AML-193 (cell line): Measurements from ENCODE around the gene RANBP3.
"Not testable (repeated sequence)": the region's sequence is repeated elsewhere in the genome, so short reads cannot be mapped to it uniquely, and the experiment has no call there.

Experiments
- DNase-seq, 2 experiments: peaks; one replicate each; lab custom pipeline; 2025; lab: John Stamatoyannopoulos, UW

Gene RANBP3

DNA sequence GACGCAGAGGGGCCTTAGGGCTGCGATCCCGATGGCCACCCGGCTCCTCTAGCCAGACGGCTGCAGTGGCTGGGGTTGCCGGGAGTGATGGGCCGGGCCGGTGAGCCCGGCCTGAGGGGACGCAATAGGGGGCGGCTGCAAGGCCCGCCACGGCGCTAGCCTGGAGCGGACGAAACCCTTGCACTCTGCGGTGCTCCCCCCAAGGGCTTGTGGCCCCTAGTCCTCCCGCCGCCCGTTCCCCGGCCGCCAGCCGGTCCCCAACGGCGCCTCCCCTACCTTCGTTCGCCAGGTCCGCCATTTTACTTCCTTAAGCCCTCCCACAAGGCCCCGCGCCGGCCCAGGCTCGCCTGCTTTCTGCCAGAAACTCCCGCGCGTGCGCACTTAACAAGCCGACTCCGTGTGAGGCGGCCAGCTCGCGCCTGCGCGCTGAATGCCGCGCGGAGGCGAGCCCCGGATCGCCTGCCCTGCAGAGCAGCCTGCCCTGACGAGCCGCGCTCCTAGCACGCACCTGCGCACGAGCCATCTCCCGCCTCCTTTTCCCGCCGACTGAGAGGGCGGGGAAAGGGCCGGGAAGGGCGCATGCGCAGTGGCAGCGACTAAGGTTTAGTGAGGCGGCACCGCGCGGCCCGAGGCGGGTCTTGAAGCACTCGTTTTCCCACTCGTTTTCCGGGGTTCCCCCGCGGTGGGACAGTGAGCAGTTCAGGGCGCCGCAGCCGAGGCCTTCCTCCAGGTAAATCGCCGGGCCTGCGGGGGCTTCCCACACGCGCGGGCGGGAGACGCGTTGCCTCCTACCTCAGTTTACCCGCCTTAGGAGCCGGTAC lies at the start of gene RANBP3:
Gene RANBP3 (minus strand): TSS at position 356 of the 821 bp plus-strand sequence. CDS start 58 bp downstream, at position 298.
- peak; percentile 98 to 99 for DNase-seq

- no peak for DNase-seq
Measured at GRCh38 chr19:6026390-6027227, 48.7 kb upstream of the RANBP3 start.

DNA sequence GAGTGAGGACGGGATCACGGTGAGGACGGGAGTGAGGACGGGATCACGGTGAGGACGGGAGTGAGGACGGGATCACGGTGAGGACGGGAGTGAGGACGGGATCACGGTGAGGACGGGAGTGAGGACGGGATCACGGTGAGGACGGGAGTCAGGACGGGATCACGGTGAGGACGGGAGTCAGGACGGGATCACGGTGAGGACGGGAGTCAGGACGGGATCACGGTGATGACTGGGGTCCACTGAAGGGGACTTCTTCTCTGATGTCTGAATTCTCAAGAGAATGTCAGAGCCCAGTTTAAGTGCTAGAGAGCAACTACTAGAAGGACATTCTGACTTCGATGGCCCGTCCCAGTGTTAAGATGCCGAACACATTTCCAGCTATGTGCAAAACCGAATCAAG lies 46.8 kb upstream of the RANBP3 start:
- DNase-seq = not testable (repeated sequence)

- no peak for DNase-seq
Measured at GRCh38 chr19:6023936-6024335, 46.0 kb upstream of the RANBP3 start.

DNA sequence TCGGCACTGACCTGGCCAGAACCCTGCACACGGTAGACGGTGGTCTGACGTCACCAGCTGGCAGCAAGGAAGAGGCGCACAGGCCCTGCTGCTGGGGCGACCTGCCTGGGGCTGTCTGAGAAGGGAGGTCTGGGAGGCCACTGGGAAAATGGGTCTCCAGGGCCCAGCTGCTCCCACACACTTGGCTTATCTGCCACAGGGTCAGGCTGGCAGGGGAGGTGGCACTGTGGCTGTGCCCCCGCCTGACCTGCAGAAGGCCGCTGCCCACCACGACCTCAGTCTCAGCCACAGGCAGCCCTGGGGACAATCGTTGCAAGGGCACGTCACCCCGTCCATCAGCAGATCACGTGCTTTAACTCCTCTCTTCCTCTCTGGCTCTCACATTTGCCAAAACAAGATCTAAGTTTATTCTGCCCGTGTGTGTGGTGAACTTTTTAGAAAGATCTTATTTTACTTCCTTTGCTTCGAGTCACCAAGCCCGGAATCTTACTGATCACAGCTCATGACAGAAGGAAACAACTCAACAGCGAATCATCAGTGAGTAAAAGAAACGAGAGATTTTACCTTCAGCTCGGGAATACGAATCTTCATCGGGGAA lies 45.2 kb upstream of the RANBP3 start:
- no peak for DNase-seq

DNA sequence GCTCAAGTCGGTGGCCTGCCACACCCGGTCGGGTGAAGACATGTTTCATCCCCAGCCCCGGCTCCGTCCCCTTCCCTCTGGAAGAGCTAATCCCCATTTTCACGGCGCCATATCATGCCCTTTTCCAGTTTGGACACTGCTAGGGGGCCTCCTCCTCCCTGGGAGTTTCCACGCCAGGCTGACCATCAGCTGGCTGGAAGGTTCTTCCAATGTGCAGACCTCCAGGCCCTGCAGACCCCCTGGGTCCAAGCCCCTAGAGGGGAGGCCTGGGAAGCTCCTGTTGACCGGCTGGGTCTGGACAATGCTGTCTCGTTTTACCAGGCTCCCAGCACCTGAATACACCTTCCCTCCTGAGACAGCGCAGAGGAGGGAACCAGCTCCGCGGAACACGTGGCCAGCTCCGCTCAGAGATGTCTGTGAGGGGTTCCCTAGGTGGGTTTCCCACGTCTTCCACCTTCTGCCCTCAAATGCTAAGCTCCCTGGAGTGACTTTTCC lies 44.7 kb upstream of the RANBP3 start:
- DNase-seq = no peak

DNA sequence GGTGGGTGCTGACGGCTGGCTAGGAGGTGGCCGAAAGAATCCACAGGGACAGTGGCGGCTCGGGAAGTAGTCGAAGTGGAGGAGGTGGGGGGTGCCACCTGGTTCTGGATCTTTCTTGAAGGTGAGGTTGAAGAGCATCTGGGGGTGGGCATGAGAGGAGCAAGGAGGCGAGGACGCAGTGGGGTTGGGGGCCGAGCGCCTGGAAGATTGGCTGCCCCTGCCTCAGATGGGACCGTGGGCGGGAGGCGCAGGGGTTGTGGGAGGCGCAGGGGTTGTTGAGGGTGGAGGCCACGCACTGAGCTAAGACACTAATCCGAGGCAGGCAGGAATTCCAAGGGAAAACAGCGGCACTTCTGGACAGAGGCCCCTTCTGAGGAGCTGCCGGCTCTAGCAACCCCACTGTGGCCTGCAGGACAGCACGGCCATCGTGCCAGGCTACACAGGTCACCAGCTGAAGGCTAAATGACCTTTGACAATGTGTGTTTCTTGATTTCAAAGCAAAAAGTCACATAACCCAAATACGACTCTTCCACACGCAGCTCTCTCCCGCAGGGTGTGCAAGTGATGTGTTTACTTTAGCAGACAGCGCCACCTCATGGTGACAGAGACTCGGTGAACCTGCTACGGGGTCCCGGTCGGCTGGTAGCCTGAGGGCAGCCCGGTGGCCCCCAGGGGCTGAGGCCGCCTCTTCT lies 44.1 kb upstream of the RANBP3 start:
- DNase-seq = peak; percentile 37 to 51

DNA sequence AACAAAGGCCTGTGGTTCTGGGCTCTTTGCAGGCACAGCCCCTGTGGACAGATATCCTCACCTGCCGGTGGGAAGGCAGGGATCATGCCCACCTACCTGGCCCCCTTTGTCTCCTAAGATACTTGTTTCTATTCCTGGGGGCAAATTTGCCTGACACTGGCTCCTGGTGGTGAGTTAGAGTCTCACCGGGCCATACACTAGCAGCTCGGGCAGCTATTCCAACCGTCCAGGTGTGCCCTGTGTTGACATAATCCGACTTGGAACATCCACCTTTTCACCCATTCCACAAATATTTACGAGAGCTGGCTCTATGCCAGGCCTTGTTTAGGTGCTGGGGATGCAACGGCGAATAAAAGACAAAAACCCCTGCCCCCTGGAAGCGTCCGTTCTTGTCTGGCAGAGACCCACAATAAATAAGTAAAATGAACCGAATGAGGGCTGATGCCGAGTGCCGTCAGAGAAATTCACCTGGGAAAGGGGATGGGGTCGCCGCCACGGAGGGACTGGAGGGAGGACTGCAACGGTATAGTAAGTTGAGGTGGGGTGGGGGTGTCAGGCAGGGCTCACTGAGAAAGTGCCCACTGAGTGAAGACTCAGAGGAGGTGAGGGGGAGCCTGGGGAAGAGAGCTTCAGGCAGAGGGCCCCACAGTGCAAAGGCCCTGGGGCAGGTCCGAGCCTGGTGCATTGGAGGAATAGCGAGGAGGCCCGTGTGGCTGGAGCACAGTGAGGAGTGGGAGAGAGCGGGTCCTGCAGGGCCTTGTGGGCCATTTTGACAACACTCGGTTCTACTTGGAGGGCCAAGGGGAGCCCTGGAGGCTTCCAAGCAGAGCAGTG lies 43.2 kb upstream of the RANBP3 start:
- no peak for DNase-seq

- peak; percentile 47 to 75 for DNase-seq
Measured at GRCh38 chr19:6020166-6020882, 42.4 kb upstream of the RANBP3 start.

GRCh38 chr19:6018786-6019185 lies 40.8 kb upstream of the RANBP3 start:
- DNase-seq = no peak

DNA sequence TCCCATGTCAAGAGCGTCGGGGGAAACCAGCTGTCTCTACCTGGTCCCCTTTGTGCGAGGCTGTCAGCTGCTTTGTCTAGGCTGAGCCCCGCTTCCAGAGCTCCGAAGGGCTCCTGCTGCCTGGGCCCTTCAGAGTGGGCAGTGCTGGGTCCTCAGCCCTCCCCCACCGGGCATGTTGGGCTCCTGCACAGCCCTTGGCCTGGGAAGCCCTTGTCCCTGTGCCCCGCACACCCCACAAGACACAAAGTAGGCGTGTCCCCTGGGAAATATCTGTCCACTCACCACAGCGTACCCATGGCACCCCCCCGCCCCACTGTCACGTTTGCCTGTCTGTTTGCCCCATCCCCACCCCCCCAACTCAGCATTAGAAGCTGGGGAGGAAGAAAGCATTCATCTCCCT lies 39.6 kb upstream of the RANBP3 start:
- no peak for DNase-seq

DNA sequence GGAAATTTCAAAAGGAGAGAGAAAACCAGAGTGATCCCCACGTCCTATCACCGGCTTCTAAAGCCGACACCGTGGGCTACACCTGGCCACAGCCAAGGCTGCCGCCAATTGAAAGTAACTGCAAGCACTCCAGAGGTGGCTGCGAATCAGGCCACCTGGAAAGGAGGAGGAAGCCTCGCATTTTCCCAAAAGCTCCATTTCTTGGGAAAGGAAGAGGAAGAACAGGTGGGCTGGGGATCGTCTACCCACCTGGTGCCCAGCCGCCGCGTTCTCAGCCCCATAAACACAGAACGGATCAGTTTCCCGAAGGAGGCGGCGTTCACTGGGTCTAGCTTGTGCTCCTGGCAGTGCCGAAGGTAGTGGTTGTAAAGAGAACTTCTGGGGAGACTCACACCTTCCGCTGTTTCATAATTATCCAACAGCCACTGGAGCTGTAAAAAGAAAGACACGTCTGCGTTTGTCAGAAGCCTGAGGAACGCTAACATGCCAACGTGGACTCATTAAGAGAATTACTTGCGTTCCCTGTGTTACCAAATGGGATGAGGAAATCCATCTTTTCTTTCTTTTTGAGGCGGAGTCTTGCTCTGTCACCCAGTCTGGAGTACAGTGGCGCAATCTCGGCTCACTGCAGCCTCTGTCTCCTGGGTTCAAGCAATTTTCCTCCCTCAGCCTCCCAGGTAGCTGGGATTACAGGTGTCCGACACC lies 38.1 kb upstream of the RANBP3 start:
- DNase-seq = no peak

DNA sequence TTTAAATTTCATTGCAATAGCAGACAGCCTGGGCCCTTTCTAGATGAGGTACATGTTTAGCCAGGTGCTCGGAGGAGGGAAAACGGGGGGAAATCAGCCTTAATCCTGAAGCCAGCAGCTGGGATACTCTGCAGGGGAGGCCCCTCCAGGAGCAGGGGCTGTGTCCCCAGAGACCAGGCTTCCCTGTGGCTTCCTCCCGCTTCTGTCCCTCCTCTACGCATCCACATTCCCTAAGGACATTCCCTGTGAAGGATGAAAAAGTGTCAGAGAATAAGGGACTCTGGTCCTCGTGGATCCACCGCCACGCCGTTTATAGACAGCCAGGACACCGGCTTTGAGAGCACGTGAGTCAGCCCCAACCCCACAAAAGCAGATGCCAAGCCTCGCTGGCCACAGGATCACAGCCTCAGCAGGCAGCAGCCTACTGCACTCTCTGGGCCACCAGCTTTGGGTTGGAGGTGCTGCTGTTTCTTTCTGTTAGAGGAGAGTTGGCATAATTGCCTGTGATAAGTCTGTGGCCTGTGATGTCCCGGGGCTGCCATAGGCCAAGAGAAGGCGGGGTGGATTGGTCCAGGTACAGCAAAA lies 36.7 kb upstream of the RANBP3 start:
- DNase-seq = no peak

DNA sequence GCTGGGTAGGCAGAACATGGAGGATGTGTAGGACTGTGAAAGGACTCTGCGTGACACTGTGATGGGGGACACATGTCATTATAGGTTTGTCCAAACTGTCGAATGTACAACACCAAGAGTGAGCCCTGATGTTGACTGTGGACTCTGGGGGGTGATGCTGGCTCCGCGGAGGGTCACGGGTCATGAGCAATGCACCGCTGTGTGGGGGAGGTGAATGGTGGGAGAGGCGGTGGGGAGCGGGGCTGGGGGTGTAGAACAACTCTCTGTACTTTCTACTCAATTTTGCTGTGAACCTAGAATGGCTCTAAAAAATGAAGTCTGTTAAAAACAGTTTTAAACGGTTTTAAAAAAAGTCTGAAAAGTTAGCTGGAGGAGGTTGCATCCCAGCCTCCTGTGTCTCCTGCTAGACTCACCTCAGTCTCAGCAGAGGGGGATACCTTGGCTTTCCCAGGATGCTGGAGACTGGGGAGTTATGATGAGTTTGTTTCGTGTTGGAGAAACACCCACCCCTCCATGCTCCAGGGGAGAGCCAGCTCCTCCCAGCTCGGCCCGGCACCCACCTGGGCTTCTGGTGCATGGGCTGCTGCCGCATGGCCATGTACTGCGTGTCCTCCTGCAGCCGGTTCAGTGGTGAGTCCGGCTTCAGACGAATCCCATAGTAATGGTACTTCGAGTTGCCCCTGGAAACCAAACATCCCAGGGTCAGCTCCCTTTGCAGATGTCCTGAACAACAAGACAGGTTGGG lies 34.7 kb upstream of the RANBP3 start:
- no peak for DNase-seq

DNA sequence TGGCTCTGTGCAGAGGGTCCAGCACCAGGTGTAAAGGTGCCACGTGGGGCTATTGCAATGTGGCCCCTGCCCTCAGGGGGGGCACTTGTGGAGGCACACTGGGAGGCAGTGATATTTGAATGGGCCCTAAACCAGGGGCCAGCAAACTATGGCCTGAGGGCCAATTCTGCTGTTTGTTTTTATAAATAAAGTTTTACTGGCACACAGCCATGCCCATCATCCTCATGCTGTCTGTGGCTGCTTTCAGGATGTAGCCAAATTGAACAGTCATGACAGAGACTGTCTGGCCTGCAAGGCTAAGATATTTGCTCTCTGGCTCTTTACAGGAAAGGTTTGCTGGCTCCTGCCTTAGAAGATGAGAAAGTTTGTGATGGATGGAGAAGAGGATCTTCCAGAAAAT lies 33.9 kb upstream of the RANBP3 start:
- DNase-seq = no peak

DNA sequence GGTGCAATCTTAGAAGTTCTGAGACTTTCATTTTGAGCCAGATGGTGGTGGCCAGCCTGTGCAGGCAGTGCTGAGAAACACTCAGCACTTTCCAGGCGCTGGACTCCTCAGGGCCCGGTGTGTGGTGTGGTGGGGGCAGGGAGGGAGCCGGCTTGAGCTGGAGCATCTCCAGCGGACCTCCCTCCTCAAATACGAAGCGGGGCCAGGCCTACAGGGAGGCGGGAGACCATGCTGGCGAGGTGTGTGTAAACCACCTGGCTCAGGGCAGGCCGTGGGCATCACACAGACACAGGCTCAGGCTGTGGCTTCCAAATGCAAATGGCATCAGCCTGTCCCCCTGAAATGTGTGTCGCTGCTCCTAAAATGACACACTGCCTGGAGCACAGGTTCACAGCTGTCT lies 33.3 kb upstream of the RANBP3 start:
- DNase-seq = no peak

DNA sequence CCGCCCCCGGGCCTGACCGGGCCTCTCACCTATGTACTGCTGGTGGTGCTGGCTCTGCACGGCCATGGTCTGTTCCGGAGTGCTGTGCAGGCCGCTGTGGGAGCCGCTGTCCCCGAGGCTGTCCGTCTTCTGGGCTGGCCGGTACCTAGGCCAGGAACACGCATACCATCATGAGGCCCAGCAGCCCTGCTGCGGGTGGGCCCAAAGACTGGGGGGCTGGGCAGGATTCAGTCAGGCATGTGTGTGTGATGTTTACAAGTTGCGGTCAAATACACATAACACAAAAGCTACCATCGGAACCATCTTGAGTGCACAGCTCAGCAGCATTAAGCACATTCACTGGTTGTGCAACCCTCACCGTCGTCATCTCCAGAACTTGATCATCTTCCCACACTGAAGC lies 32.2 kb upstream of the RANBP3 start:
- DNase-seq = no peak

- DNase-seq = no peak
Measured at GRCh38 chr19:6007866-6008265, 29.9 kb upstream of the RANBP3 start.

DNA sequence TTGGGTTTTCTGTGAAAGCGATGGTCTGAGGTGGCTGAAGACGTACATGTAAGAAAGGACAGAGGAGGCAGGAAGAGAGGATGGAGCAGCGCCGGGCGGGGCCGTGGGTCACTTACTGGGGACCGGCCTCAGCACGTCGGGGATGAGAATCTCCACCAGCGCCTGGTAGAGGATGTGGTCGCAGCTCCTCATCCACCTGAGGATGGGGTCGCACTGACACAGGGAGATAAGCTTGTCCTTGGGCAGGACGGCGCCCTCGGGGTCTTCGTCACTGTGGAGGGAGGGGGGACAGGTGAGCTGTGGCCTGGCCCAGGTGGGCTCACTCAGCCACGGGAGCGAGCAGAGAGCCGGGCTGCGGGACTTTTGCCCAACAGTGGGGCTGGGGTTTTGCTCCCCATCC lies 29.0 kb upstream of the RANBP3 start:
- no peak for DNase-seq
